Uterus (tissue), 4 donors: Measurements from ENCODE around the gene MTRF1. TPM values are rescaled to one million over a fixed set of nuclear protein-coding genes. Genes with fewer than 3 reads are reported as not detected.

Source experiments
- DNase-seq, 2 donors: peaks; one replicate each; pipeline ENCODE4 v3.0.0-alpha.2; 2019 to 2020
- H3K27ac ChIP-seq, 2 donors: fragments of 200-600 bp; sonication (generic); 1 replicate in 1 of 2; 2 replicates in 1 of 2; pipeline ENCODE4 v1.5.1; 2016 to 2018
- H3K27me3 ChIP-seq, 2 donors: fragments of 200-600 bp; sonication (generic); one replicate each; pipeline ENCODE4 v1.5.1; 2018 to 2019; ENCODE audit warnings: control low read depth in 1 of 2
- H3K36me3 ChIP-seq, 2 donors: fragments of 200-600 bp; sonication (generic); one replicate each; pipeline ENCODE4 v1.5.1; 2019; ENCODE audit warnings: control low read depth in 1 of 2
- H3K4me1 ChIP-seq, 2 donors: fragments of 200-600 bp; sonication (generic); one replicate each; pipeline ENCODE4 v1.5.1; 2018 to 2019; ENCODE audit warnings: control low read depth in 1 of 2
- H3K4me3 ChIP-seq, 2 donors: fragments of 200-600 bp; sonication (generic); 1 replicate in 1 of 2; 2 replicates in 1 of 2; pipeline ENCODE4 v1.5.1; 2018 to 2019; ENCODE audit warnings: mild to moderate bottlenecking in 1 of 2
- H3K9me3 ChIP-seq, 2 donors: fragments of 200-600 bp; sonication (generic); one replicate each; pipeline ENCODE4 v1.5.1; 2019; ENCODE audit warnings: control low read depth in 1 of 2
- CTCF ChIP-seq, 4 experiments: fragments of 200-600 bp in 2 of 4; fragments of 450-650 bp in 2 of 4; sonication (generic) in 2 of 4; IDR thresholded peaks; one replicate each; pipeline ENCODE4 v1.5.1; 2016 to 2019; ENCODE audit warnings: antibody characterized with exemption in 4 of 4, mild to moderate bottlenecking in 2 of 4, moderate library complexity in 1 of 4
- POLR2A ChIP-seq, 2 donors: fragments of 450-650 bp; IDR thresholded peaks; one replicate each; pipeline ENCODE4 v1.6.1; 2016; ENCODE audit warnings: antibody characterized with exemption in 2 of 2, mild to moderate bottlenecking in 1 of 2, moderate library complexity in 1 of 2
- intact Hi-C: fragments of 100-400 bp; cut with DNase I; formaldehyde crosslinking; loops from one replicate; pipeline ENCODE4 v1.15.1; 2023; ENCODE audit warnings: low total_unique reads
- total RNA-seq, 4 donors: library from RNA; depleted of rRNA in 3 of 4; stranded (reverse); fragments of >200 nt in 3 of 4; gene quantifications; one replicate each; pipeline versions ENCODE4 v1.1.0 to v1.2.4, GENCODE V29; 2014 to 2023
- donor health status: DM: yes; HTN: yes; CAD: no.

The MTRF1 gene
- total RNA-seq, 4 donors from 2014 or later: 4.1 to 24.1 (median 13.9) TPM

- no peak for DNase-seq
- H3K4me1 ChIP-seq: no peaks in the 10 kb centered on the region
- intact Hi-C loops: no loop called here
- no peak overlapping the region for H3K4me3 ChIP-seq
- H3K27me3 ChIP-seq: no peaks in the 10 kb centered on the region
- no peaks in the 10 kb centered on the region for H3K9me3 ChIP-seq
- TF ChIP-seq POLR2A (IDR thresholded peaks at IDR 0.05) (no peak), CTCF (IDR thresholded peaks at IDR 0.05) (no peak)
- no peak overlapping the region for H3K27ac ChIP-seq
- no peaks in the 10 kb centered on the region for H3K36me3 ChIP-seq
Observed at GRCh38 chr13:41213316-41213715, 50.1 kb downstream of the MTRF1 start.

GRCh38 chr13:41212881-41213280 lies 50.5 kb downstream of the MTRF1 start:
- H3K27me3 ChIP-seq: no peaks in the 10 kb centered on the region
- intact Hi-C loops: no loop called here
- DNase-seq: no peak
- no peak overlapping the region for H3K27ac ChIP-seq
- peaks cover 0 to 2% of the 10 kb centered on the region in 2 donors for H3K9me3 ChIP-seq
- no peak for TF ChIP-seq POLR2A (IDR thresholded peaks at IDR 0.05)
- TF ChIP-seq CTCF (IDR thresholded peaks at IDR 0.05): no peak
- H3K4me1 ChIP-seq: no peaks in the 10 kb centered on the region
- no peak overlapping the region for H3K4me3 ChIP-seq
- H3K36me3 ChIP-seq: no peaks in the 10 kb centered on the region

- no peaks in the 10 kb centered on the region for H3K27me3 ChIP-seq
- DNase-seq: no peak
- no peak overlapping the region for H3K4me3 ChIP-seq
- intact Hi-C loops: no loop called here
- no peaks in the 10 kb centered on the region for H3K4me1 ChIP-seq
- TF ChIP-seq CTCF (IDR thresholded peaks at IDR 0.05): no peak
- no peak for TF ChIP-seq POLR2A (IDR thresholded peaks at IDR 0.05)
- no peak overlapping the region for H3K27ac ChIP-seq
- H3K36me3 ChIP-seq: no peaks in the 10 kb centered on the region
- peaks cover 0 to 4% of the 10 kb centered on the region in 2 donors for H3K9me3 ChIP-seq
Observed at GRCh38 chr13:41211062-41211461, 52.3 kb downstream of the MTRF1 start.

- DNase-seq: no peak
- Histone ChIP-seq H3K36me3 (no peaks in the 10 kb centered on the region), H3K4me3 (no peak overlapping the region), H3K9me3 (peaks cover 0 to 4% of the 10 kb centered on the region in 2 donors), H3K27me3 (no peaks in the 10 kb centered on the region), H3K4me1 (no peaks in the 10 kb centered on the region), H3K27ac (no peak overlapping the region)
- TF ChIP-seq CTCF (IDR thresholded peaks at IDR 0.05) (no peak), POLR2A (IDR thresholded peaks at IDR 0.05) (no peak)
- intact Hi-C loops: no loop called here
Observed at GRCh38 chr13:41206467-41206866, 56.9 kb downstream of the MTRF1 start.

- intact Hi-C loops: no loop called here
- Histone ChIP-seq H3K4me3 (no peak overlapping the region), H3K4me1 (no peaks in the 10 kb centered on the region), H3K9me3 (peaks cover 0 to 4% of the 10 kb centered on the region in 2 donors), H3K27ac (no peak overlapping the region), H3K36me3 (no peaks in the 10 kb centered on the region), H3K27me3 (no peaks in the 10 kb centered on the region)
- TF ChIP-seq POLR2A (IDR thresholded peaks at IDR 0.05) (no peak), CTCF (IDR thresholded peaks at IDR 0.05) (no peak)
- no peak for DNase-seq
Observed at GRCh38 chr13:41203810-41204209, 59.6 kb downstream of the MTRF1 start.
